22Rv1 (cell line): ENCODE measurements around the gene TRPM3.

ENCODE experiments used
- H3K27ac ChIP-seq: fragments of 450-650 bp; 2 replicates; pipeline ENCODE4 v1.5.1; 2017
- ZFX ChIP-seq: fragments of 450-650 bp; IDR thresholded peaks from 2 replicates; pipeline ENCODE4 v1.6.1; 2017; ENCODE audit warnings: antibody characterized with exemption, borderline replicate concordance
- TF ChIP-seq, protein P1 (sequence below): fragments of 450-650 bp; IDR thresholded peaks from 2 replicates; pipeline ENCODE4 v1.5.1; 2017; ENCODE audit warnings: mild to moderate bottlenecking

The TRPM3 gene

DNA sequence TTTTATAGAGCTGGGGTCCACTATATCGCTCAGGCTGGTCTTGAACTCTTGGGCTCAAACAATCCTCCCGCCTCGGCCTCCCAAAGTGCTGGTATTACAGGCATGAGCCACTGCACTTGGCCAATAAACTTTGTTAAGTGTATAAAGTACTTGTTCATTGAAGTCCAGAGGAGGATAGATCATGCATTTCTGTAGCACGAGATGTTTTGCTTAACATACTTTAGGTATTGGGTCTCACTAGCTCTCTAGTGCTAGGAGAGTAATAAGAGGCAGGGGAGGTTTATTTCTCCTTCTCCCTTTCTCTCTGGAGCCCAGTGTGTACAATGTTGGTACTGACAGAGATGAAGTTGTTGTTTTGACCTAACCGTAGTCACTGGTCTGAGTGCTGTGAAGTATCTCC, 581.4 kb downstream of the TRPM3 start:
- H3K27ac ChIP-seq, result no peak overlapping the region
- TF ChIP-seq, protein P1, sequence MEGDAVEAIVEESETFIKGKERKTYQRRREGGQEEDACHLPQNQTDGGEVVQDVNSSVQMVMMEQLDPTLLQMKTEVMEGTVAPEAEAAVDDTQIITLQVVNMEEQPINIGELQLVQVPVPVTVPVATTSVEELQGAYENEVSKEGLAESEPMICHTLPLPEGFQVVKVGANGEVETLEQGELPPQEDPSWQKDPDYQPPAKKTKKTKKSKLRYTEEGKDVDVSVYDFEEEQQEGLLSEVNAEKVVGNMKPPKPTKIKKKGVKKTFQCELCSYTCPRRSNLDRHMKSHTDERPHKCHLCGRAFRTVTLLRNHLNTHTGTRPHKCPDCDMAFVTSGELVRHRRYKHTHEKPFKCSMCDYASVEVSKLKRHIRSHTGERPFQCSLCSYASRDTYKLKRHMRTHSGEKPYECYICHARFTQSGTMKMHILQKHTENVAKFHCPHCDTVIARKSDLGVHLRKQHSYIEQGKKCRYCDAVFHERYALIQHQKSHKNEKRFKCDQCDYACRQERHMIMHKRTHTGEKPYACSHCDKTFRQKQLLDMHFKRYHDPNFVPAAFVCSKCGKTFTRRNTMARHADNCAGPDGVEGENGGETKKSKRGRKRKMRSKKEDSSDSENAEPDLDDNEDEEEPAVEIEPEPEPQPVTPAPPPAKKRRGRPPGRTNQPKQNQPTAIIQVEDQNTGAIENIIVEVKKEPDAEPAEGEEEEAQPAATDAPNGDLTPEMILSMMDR, result no peak
- TF ChIP-seq ZFX, result no peak

GRCh38 chr9:70539526-70539925, 581.9 kb downstream of the TRPM3 start:
- no peak overlapping the region for H3K27ac ChIP-seq
- no peak for TF ChIP-seq ZFX
- TF ChIP-seq, protein P1, result no peak

DNA sequence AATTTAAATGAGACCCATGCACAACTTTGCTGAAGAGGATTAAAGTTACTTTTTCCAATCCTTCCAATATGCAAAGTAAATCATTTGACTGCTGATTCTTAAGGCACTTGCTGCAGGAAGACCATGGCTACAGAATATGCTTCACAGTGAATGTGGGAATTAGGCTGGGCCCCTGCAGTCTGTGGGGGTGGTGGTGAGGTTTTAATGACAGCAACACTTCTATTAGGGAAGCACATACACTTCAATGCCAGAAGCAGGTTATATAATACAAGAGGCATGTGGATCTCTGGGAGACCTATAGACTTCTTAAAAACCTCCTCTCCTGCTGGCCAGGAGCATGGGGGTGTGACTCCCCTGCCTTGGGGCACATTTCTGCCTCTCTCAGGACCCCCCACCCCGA, 582.4 kb downstream of the TRPM3 start:
- no peak for TF ChIP-seq ZFX
- TF ChIP-seq, protein P1, result no peak

GRCh38 chr9:70537084-70537483, 584.3 kb downstream of the TRPM3 start:
- TF ChIP-seq ZFX, result no peak

More for the DNA sequence above, 582.4 kb downstream of the TRPM3 start:
- H3K27ac ChIP-seq, result no peak overlapping the region

DNA sequence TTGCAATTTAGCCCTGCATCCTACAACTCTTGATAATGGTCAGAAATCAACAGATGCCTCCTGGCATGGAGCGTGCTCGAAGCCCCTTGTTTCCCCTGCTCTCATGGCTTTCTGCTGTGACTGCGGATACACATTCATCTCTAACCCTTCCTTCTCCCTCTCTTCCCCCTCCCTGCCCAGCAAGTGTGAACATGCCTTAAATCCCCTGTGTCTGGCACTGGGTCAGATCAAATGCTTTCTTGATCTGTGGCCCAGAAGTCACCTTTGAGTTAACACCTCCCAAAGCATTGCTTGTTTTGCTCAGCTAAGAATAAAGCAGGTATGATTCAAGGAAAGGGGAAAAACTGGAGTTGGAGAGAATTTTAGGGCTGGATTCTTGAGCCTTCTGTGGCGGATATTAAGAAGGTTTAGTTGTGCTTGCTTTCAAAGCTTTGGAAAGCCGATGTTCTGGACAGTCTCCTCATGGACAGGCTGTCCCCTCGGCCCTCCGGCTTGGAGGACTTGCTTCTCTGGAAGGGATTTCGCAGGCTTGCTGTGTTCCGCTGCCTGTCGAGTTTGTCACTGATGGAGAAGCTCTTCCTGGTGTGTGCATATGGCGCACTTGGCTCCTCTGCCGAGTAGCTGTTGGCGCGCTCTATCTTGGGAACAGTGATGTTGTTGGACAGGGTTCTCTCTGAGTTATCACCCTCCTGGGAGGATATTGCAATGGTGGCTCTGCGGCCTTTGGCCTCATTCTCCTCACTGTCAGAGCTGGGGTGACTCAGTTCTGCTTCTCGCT, 585.7 kb downstream of the TRPM3 start:
- no peak overlapping the region for H3K27ac ChIP-seq
- no peak for TF ChIP-seq ZFX

More at GRCh38 chr9:70537084-70537483, 584.3 kb downstream of the TRPM3 start:
- H3K27ac ChIP-seq, result no peak overlapping the region

GRCh38 chr9:70534471-70534870, 587.0 kb downstream of the TRPM3 start:
- TF ChIP-seq ZFX, result no peak
- TF ChIP-seq, protein P1, result no peak
- H3K27ac ChIP-seq, result no peak overlapping the region

DNA sequence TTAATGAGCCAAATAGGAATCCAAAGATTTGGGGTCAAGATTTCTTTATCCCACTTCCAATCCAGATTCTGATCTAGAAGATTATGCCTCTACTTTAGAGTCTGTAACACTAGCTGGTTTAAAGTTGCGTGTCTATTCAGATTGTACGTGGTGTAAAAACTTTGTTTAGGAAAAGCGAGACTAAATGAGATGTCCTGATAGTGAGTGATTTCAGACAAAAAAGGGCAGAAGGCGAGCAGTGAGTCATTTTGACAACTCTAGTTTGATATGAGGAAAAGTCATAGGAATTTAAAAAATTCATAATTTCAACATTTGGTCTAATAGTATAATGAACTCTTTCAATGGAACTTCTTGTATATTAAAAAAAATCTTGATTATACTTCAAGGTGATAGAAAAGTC, 587.4 kb downstream of the TRPM3 start:
- TF ChIP-seq, protein P1, result no peak
- no peak for TF ChIP-seq ZFX
- no peak overlapping the region for H3K27ac ChIP-seq

DNA sequence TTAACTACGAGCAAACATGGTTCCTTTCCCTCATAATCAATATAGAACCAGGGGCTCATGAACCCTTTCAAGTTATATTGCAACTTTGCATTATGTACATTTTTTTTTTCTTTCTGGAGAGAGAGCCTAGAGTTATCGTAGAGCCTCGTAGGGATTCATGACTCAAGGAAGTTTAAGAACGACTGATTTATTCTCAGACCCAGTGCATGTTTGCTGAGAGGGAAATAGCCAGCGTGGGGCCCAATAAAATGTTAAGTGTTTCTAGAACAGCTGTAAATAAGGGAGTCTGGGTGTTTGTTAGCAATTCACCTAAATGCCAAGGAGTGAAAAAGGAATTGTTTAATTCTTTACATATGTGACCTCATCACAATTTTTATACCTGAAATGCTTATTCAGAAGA, 587.9 kb downstream of the TRPM3 start:
- H3K27ac ChIP-seq, result no peak overlapping the region
- TF ChIP-seq, protein P1, result no peak
- TF ChIP-seq ZFX, result no peak
